ENCODE measurements around the gene MSRB2. TPM values are rescaled to one million over a fixed set of nuclear protein-coding genes. Genes with fewer than 3 reads are reported as not detected.

Gene MSRB2
- total and polyA plus RNA-seq, 8 donors: 2.4 to 14.3 (median 7.6) TPM

DNA sequence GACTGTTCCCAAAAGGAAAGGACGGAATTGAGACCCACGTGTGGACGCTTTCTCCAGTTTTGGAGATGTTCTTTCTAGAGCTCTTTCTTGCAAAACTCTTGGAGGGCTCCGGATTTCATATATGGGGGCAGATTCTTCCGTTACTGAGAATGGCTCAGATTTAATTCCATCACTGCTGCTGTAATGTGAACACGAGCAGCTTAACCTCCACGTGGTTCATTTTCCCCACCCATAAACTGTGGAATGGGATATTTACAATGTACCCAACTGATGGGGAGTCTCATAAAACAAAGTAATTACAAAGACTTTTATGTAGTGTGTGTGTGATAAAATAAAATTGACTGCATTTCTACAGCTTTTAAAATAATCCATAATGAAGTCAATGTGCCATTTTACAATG is 15.1 kb upstream of the MSRB2 start:
- intact Hi-C loops (cut with DNase I): no loop called here
- Histone ChIP-seq H3K9me3 (no peaks in the 10 kb centered on the region), H3K27ac (no peak overlapping the region), H3K4me3 (no peak overlapping the region), H3K36me3 (no peaks in the 10 kb centered on the region), H3K4me1 (no peaks in the 10 kb centered on the region), H3K27me3 (no peaks in the 10 kb centered on the region)
- 83 to 84% methylated on average over 7 of the region's 7 CpGs for WGBS, 2 donors
- ATAC-seq (no peak), DNase-seq (no peak), FAIRE-seq (no peak)
- TF ChIP-seq, protein P1, sequence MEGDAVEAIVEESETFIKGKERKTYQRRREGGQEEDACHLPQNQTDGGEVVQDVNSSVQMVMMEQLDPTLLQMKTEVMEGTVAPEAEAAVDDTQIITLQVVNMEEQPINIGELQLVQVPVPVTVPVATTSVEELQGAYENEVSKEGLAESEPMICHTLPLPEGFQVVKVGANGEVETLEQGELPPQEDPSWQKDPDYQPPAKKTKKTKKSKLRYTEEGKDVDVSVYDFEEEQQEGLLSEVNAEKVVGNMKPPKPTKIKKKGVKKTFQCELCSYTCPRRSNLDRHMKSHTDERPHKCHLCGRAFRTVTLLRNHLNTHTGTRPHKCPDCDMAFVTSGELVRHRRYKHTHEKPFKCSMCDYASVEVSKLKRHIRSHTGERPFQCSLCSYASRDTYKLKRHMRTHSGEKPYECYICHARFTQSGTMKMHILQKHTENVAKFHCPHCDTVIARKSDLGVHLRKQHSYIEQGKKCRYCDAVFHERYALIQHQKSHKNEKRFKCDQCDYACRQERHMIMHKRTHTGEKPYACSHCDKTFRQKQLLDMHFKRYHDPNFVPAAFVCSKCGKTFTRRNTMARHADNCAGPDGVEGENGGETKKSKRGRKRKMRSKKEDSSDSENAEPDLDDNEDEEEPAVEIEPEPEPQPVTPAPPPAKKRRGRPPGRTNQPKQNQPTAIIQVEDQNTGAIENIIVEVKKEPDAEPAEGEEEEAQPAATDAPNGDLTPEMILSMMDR (IDR thresholded peaks at IDR 0.05): no peak

DNA sequence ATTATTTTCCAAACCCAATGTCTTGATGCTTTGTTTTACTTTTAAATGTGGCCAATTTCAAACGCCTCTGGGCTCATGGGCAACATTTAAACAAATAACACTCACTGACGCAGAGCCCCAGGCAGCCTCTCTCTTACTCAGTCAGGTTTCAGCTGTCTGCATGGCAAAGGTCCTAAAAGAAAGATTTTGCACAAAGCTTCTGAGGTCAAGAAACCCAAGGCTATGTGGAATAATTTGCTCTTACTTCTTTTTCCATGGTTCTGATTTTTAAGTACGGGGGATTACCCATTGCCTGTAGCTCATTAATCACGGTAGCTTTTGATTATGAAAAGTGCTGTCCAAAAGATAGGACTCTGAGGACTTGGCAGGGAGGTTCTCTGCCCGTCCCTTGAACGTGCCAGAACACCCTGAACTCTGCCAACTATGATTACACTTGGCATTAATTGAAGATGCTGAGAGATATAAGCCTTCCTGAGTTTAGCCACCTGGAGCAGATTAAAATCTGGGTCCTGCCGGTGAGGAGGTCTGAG is 14.1 kb upstream of the MSRB2 start:
- ATAC-seq (peak; percentile 60 to 84 (median 72)), DNase-seq (no peak), FAIRE-seq (no peak)
- no peak overlapping the region for H3K27ac ChIP-seq
- H3K27me3 ChIP-seq: no peaks in the 10 kb centered on the region
- intact Hi-C loops (cut with DNase I): no loop called here
- no peaks in the 10 kb centered on the region for H3K9me3 ChIP-seq
- no peaks in the 10 kb centered on the region for H3K36me3 ChIP-seq
- 10 to 15% methylated on average over 7 of the region's 7 CpGs for WGBS, 2 donors
- H3K4me1 ChIP-seq: no peaks in the 10 kb centered on the region
- H3K4me3 ChIP-seq: no peak overlapping the region
- TF ChIP-seq, protein P1 (IDR thresholded peaks at IDR 0.05): no peak

DNA sequence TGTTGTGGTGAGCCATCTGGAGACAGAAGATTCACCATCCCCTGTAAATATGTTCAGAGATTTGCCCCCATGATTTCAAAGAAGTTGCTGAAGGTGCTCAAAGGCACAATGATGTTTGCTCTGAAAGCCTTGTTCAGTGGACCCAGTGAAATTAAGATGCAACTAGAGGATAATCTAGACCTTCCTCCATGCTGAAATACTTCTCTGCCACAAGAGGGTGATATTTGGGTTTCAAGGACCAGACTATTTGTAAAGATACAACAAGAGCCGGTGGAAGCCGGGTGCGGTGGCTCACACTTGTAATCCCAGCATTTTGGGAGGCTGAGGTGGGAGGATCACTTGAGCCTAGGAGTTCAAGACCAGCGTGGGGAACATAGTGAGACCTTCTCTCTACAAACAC is 13.5 kb upstream of the MSRB2 start:
- Histone ChIP-seq H3K27me3 (no peaks in the 10 kb centered on the region), H3K27ac (no peak overlapping the region), H3K4me1 (no peaks in the 10 kb centered on the region), H3K36me3 (no peaks in the 10 kb centered on the region), H3K9me3 (no peaks in the 10 kb centered on the region), H3K4me3 (no peak overlapping the region)
- DNase-seq (no peak), ATAC-seq (peak in 3 of 4 donors; percentile 44 to 57 (median 46)), FAIRE-seq (no peak)
- WGBS, 2 donors: 87 to 90% methylated on average over 4 of the region's 4 CpGs
- TF ChIP-seq, protein P1 (IDR thresholded peaks at IDR 0.05): no peak
- intact Hi-C loops (cut with DNase I): no loop called here

DNA sequence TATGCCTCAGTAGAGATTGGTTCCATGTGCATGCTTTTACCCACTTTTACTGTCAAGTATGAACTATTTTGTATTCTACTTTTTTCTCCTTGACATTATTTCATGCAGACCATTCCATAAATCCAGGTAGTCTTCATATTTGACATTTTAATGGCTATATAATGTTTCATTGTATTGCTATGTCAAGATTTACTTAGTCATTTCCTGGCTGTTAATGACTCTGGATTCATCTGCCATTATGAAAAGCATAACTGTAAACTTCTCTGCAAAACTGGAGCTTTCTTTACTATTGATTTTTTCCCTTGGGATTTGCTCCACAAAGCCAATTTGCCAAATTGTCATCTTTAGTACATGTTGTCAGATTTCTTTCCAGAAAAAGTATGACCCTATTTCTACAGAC is 6.8 kb upstream of the MSRB2 start:
- TF ChIP-seq, protein P1 (IDR thresholded peaks at IDR 0.05): no peak
- no peak overlapping the region for H3K27ac ChIP-seq
- DNase-seq: no peak
- H3K9me3 ChIP-seq: no peaks in the 10 kb centered on the region
- H3K27me3 ChIP-seq: no peaks in the 10 kb centered on the region
- H3K4me3 ChIP-seq: no peak overlapping the region
- intact Hi-C loops (cut with DNase I): no loop called here
- H3K36me3 ChIP-seq: no peaks in the 10 kb centered on the region
- no peaks in the 10 kb centered on the region for H3K4me1 ChIP-seq
- no peak for ATAC-seq
- no peak for FAIRE-seq

DNA sequence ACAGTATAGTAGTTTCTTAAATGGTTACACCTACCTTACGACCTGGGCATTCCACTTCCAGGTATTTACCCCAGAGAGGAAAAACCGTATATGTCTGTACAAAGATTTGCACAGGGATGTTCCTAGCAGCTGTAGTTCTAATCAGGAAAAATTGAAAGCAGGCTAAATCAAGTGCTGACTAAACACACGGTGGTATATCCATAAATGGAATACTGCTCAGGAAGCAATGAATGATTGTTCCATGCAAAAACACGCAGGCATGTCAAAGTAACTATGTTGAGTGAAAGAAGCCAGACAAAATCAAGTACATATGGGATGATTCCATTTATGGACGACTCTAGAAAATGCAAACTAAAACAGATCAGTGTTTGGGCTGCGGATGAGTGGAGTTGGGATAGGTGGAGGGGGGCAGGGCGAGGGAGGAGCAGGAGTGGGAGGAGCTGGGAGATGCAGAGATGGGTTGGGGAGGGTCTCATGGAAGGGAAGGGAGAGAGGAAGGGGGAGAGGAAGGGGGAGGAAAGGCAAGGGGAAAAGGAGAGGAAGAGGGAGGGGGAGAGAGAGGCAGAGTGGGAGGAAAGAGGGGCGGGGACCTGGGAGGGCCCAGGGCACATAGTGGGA is 484 bp upstream of the MSRB2 start:
- Histone ChIP-seq H3K9me3 (no peaks in the 10 kb centered on the region), H3K4me1 (peaks cover 0 to 8% (median 8%) of the 10 kb centered on the region in 3 donors), H3K4me3 (peak overlapping the region in 1 of 4 donors; percentile 11), H3K27ac (peak overlapping the region in 2 of 4 donors; percentile 6 to 36), H3K36me3 (no peaks in the 10 kb centered on the region), H3K27me3 (no peaks in the 10 kb centered on the region)
- ATAC-seq: no peak
- 36 to 42% methylated on average over 8 of the region's 8 CpGs for WGBS, 2 donors
- DNase-seq: no peak
- no peak for FAIRE-seq
- TF ChIP-seq, protein P1 (IDR thresholded peaks at IDR 0.05): no peak
- intact Hi-C loops (cut with DNase I): no loop called here

All from pancreas (tissue), 10 donors.